Midbrain (tissue), 1 donor: Measurements from ENCODE around the gene SLC16A12.
A peak's percentile ranks its signal among the peaks of the same experiment; 100 is the strongest.

Experiments used
- DNase-seq: peaks from one replicate; lab custom pipeline; 2025; lab: John Stamatoyannopoulos, UW

SLC16A12 gene

GRCh38 chr10:89535171-89536012 is at the start of gene SLC16A12:
TSS of gene SLC16A12 (minus strand) at chr10:89535594. CDS start at chr10:89462578, 73,016 bp downstream.
- no peak for DNase-seq

GRCh38 chr10:89582022-89582421 is 46.6 kb upstream of the SLC16A12 start:
- DNase-seq = no peak

- DNase-seq = no peak
Observed at GRCh38 chr10:89580243-89580642, 44.8 kb upstream of the SLC16A12 start.

- DNase-seq = no peak
Observed at GRCh38 chr10:89576696-89577095, 41.3 kb upstream of the SLC16A12 start.

DNA sequence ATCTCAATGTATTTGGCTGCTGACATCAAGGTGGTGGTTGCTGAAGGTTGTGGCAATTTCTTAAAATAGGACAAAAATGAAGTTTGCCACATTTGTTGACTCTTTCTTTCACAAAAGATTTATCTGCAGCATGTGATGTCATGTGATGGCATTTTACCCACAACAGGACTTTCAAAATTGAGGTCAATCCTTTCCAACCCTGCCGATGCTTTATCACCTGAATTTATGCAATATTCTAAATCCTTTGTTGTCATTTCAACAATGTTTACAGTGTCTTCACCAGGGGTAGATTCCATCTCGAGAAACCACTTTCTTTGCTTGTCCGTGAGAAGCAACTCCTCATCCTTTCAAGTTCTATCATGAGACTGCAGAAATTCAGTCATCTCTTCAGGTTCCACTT is 40.6 kb upstream of the SLC16A12 start:
- no peak for DNase-seq

GRCh38 chr10:89575031-89575430 is 39.6 kb upstream of the SLC16A12 start:
- no peak for DNase-seq

DNA sequence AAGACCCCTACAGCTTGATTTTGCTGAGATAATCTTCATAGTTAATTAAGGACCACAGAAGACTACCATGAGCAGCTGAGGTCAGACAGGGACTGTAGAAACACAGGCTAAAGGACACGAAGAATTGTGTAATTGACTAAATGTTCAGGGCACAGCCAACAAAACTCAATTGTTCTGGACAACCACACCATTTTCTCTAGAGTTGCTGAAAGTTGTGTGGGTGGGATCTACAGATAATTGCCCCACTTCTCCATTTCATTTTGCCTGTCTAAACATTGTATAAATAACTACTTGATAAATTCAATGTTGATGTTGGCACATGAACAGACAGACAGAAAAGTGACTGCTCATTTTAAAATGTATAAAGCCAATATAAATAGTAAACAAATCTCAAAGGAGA is 39.0 kb upstream of the SLC16A12 start:
- DNase-seq = no peak

- DNase-seq = no peak
Observed at GRCh38 chr10:89567576-89568245, 32.3 kb upstream of the SLC16A12 start.

DNA sequence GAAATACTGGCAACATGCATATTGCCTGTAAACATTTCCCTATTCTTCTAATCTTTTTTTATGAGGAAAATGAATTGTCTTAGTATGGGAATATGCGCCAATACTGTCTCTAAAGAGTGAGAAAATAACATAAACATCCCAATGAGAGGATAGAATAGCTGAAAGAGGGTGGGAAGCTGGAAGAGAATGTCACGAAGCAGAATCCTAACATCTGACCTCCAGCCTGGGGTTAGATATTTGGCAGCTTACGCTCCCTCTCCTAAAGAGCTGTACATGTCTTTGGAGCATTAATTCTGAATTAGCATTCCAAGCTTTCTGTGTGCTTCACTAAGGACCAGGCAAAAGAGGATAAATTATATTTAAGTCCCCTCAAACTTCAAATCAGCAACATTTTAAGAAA is 31.6 kb upstream of the SLC16A12 start:
- DNase-seq = no peak

DNA sequence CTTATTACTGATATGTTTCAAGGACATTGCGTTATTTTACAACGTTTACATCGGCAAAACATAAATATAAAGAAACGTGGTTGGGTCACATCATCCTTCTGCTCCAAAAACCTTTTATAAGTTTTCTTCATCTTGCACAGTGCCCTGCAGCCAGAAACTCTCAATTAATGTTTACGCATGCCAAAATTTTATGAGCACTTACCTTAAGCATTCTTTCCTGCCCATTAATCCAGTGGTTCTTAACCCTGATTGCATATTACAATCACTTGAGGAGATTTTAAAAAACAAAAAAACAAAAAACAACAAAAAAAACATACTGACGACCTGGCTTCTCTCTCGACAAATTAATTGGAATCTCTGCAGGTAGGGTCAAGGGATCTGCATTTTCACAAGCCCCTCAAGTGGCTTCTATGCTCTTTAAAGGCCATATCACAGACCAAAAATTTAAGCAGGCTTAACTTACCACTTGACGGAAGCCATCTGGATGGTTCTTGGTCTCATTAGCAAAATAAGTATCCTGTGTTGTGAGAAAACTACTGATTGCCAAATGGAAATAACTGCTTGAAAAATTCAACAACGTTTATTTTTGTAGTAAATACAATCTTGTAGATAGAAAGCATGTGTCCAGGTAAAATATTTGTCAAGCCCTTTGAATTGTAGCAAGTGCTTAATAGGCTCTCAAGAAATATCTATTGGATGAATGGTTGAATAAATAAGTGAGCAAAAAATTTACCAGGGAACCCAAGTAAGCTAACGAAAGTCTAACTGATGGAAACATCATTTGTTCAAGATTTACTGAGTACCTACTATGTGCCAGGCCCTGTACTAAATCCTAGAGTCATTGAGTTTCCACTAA is 30.9 kb upstream of the SLC16A12 start:
- DNase-seq = no peak

DNA sequence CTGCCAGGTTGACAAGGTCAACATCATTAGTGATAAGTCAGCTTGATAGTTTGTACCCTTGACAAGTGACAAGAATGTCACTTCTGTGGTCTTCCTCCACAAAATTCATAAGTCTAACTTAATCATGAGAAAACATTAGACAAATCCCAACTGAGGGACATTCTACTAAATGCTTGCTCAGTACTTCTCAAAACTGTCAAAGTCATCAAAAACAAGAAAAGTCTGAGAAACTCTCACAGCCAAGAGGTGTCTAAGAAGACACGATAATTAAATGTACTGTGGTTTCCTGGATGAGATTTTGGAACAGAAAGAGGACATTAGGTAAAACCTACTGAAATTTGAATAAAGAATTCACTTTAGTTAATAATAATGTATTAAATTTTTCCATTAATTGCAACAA is 29.8 kb upstream of the SLC16A12 start:
- no peak for DNase-seq

DNA sequence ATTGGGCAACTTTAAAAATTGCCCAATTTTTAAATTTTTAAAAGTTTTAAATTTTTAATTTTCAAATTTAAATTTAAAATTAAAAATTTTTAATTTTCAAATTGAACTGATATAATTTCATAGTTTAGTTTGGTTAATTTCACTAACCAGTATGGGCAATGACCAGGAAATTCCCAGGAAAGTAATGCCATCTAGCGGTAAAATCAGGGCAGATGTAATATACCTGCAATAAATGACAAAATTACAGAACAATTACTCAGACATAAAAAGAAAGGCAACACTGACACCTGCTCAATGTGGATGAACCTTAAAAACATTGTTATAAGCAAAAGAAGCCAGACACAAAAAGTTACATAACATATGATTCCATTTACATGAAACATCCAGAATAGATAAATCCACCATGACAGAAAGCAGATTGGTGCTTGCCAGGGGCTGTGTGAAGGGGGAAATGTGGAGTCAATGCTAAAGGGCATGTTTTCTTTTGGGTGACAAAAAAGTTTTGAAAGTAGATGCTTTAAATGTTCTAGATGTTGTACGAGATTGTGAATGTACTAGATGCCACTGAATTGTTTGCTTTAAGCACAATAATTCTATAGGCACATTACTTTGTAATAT is 28.6 kb upstream of the SLC16A12 start:
- peak; percentile 65 for DNase-seq

- no peak for DNase-seq
Observed at GRCh38 chr10:89563311-89563710, 27.9 kb upstream of the SLC16A12 start.

- DNase-seq = no peak
Observed at GRCh38 chr10:89556600-89556999, 21.2 kb upstream of the SLC16A12 start.

- DNase-seq = no peak
Observed at GRCh38 chr10:89555688-89556445, 20.5 kb upstream of the SLC16A12 start.

DNA sequence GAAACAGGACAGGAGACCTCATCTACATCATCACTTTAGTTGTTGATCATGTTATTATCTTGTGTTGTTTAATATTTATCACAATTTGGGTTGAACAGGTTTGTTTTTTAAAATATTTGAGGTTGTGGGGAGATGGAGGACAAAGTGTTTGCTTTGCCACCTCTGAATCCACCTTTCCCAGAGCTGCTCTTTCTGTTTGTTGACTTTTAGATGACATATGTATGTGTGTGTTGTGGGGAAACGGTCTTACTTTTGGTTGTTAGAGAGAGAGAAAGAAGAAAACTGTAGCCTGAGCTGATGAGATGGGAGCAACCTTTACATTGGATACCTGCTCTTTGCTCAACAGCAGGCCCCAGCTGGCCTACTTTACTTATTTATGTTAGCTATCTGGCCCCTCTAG is 19.0 kb upstream of the SLC16A12 start:
- no peak for DNase-seq

DNA sequence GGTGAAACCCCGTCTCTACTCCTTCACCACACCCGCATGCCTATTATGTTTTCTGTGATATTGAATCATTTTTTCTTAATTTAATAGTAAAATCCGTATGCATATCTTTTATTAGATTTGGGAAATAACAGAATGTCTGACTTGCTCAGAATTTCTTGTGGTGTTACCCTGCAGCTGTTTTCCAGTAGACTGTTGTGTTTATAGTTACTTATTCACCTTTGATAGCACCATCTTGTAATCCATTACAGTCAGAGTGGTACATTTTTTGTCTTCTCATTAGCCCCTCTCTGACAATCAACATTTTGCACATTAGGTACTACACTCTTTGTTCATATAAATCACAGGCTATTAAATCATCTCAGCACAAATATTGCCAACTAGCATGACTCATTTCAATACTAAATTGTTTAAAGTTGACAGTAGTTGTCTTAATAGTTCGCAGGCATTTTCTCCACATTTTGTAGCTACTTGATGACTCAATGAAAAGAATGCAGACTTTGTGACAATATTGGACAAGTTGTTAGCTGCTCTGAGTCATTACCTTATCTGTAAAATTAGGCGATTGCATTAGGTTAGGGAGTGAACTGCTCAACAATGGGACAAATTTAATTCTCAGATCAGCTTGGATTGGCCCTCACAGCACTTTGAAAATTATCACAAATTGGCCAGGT is 17.8 kb upstream of the SLC16A12 start:
- no peak for DNase-seq

GRCh38 chr10:89552213-89552612 is 16.8 kb upstream of the SLC16A12 start:
- no peak for DNase-seq

GRCh38 chr10:89550509-89550908 is 15.1 kb upstream of the SLC16A12 start:
- no peak for DNase-seq

DNA sequence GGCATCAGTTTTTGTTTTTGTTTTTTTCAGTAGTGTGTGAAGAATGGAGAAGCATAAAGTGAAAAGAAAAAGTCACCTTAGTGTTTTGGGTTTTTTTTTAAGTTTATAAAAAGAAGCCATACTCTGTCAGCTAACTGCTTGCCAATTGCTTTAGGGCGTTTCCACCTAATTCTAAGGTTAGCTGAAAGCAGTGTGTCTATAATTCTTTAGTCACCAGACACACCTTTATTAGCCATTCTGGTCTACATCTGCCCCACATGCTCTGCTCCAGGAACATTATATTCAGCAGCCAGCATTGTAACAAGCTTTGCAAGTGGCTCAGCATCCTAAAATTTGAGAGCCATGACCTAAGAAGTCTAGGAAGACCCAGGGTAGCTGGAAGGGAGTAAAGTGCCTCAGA is 14.1 kb upstream of the SLC16A12 start:
- no peak for DNase-seq

- DNase-seq = no peak
Observed at GRCh38 chr10:89548673-89549072, 13.3 kb upstream of the SLC16A12 start.
